GM10266 (cell line): ENCODE data around the gene INTS15.

Experiments used
- DNase-seq: peaks from one replicate; pipeline ENCODE4 v3.0.0; 2012; ENCODE audit errors: extremely low spot score
- CTCF ChIP-seq: IDR thresholded peaks from 2 replicates; pipeline ENCODE4 v1.5.1; 2012; ENCODE audit warnings: mild to moderate bottlenecking, low read depth; ENCODE audit not compliant: control insufficient read depth, insufficient read depth; ENCODE audit errors: missing control alignments

Gene INTS15

GRCh38 chr7:6647541-6647940, 57.7 kb downstream of the INTS15 start:
- no peak for DNase-seq
- no peak for TF ChIP-seq CTCF

- TF ChIP-seq CTCF = no peak
- no peak for DNase-seq
Measured at GRCh38 chr7:6648066-6648814, 58.4 kb downstream of the INTS15 start.

- no peak for TF ChIP-seq CTCF
- no peak for DNase-seq
Measured at GRCh38 chr7:6648815-6649104, 58.9 kb downstream of the INTS15 start.

- no peak for DNase-seq
- TF ChIP-seq CTCF = no peak
Measured at GRCh38 chr7:6649241-6649961, 59.6 kb downstream of the INTS15 start.

- no peak for DNase-seq
- no peak for TF ChIP-seq CTCF
Measured at GRCh38 chr7:6650086-6650485, 60.3 kb downstream of the INTS15 start.

- no peak for TF ChIP-seq CTCF
- DNase-seq = no peak
Measured at GRCh38 chr7:6650521-6651011, 60.7 kb downstream of the INTS15 start.

GRCh38 chr7:6651851-6652445, 62.1 kb downstream of the INTS15 start:
- no peak for TF ChIP-seq CTCF
- no peak for DNase-seq
